Measurements from ENCODE around the gene AKR7A2. TPM values are rescaled to one million over a fixed set of nuclear protein-coding genes. Genes with fewer than 3 reads are reported as not detected.

The AKR7A2 gene
- total RNA-seq: 100 to 1,000 TPM in 1 of 4 donors, 10 to 100 TPM in 3; 25.6 to 100 (median 76.4) TPM

GRCh38 chr1:19311931-19312781, at the start of gene AKR7A2, which contains the start of gene SLC66A1:
AKR7A2 (minus strand) TSS chr1:19312144; CDS start chr1:19312124, 20 bp downstream.
SLC66A1 (plus strand) TSS chr1:19312326; CDS start chr1:19317678, 5,352 bp downstream.
- no peak for TF ChIP-seq CTCF (IDR thresholded peaks at IDR 0.05; ENCODE audit: low read depth)

GRCh38 chr1:19360843-19361610, 49.1 kb upstream of the AKR7A2 start:
- no peak for TF ChIP-seq CTCF (IDR thresholded peaks at IDR 0.05; ENCODE audit: low read depth)

GRCh38 chr1:19360432-19360831, 48.5 kb upstream of the AKR7A2 start:
- TF ChIP-seq CTCF (IDR thresholded peaks at IDR 0.05; ENCODE audit: low read depth): no peak

GRCh38 chr1:19360016-19360415, 48.1 kb upstream of the AKR7A2 start:
- no peak for TF ChIP-seq CTCF (IDR thresholded peaks at IDR 0.05; ENCODE audit: low read depth)

GRCh38 chr1:19359357-19359756, 47.4 kb upstream of the AKR7A2 start:
- TF ChIP-seq CTCF (IDR thresholded peaks at IDR 0.05; ENCODE audit: low read depth): no peak

- no peak for TF ChIP-seq CTCF (IDR thresholded peaks at IDR 0.05; ENCODE audit: low read depth)
These were observed 46.8 kb upstream of the AKR7A2 start for GRCh38 chr1:19358710-19359109.
